ENCODE data around the gene ADAMTS17.

DNA sequence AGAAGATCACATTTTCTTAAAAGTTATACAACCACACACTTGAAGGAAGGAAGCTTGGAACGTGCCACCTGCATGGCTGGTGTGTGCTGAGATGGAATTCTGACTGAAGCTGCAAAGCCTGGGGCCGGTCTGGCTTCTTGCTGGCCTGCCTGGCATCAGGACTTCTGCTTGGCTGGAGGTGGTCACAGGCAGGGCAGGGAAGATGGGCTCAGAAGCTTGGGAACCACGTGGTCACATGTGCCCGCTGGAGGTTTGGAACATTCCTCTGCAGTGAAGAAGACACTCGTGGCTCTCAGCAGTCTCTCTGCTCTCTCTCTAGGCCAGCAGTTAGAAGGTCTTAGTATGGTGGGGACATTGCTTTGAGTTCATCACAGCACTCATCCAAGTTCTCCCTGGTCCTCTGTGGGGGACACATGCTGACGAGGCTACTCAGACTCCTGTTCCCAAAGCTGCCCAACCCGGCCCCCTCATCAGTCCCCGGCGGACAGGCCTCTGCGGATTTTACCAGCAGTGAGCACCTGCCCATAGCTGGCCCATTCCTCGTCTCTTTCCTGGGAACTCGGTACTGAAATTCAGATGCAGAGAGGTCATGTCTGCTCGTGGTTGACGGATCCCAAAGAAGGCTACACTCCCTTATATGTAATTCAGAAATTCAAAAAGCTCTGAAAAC is 229.0 kb downstream of the ADAMTS17 start:
- no peak for TF ChIP-seq CTCF (IDR thresholded peaks at IDR 0.05)
- no peak for TF ChIP-seq POLR2A (IDR thresholded peaks at IDR 0.05)

All from heart left ventricle (tissue), 13 donors.